HepG2 (cell line): ENCODE results near the gene FILIP1. TPM values are rescaled to one million over a fixed set of nuclear protein-coding genes. Genes with fewer than 3 reads are reported as not detected.

Source experiments
- ATAC-seq: fragments of 200-7000 bp; cut with Tn5 transposase; 3 replicates; pipeline ENCODE4 v1.9.1; 2020; ENCODE audit warnings: mild to moderate bottlenecking, moderate library complexity
- BruUV-seq: library from RNA; stranded (reverse); fragments of 400-500 nt; replicated peaks from 2 replicates; lab custom pipeline; 2021; lab: Mats Ljungman, UMichigan
- CTCF ChIA-PET: fragments of 300-600 bp; formaldehyde crosslinking; extraction: SDS; loops from one replicate; lab custom pipeline; 2021; ENCODE audit warnings: low total read pairs, inconsistent platforms, low intra/inter-chr PET ratio; lab: Yijun Ruan, JAX
- POLR2A ChIA-PET: fragments of 350-600 bp; sonication (Branson Sonifier 250); formaldehyde crosslinking; loops from one replicate; lab custom pipeline; 2020; ENCODE audit warnings: antibody characterized with exemption, inconsistent platforms; lab: Yijun Ruan, JAX
- DNase-seq: peaks from one replicate; pipeline ENCODE4 v3.0.0-alpha.2; 2015; ENCODE audit warnings: low spot score
- FAIRE-seq: peaks from 3 replicates; lab custom pipeline; 2011; peaks lifted over from hg19 to GRCh38; lab: Jason Lieb, UNC
- H2AFZ ChIP-seq: one replicate; pipeline ENCODE4 v1.6.1; 2011; ENCODE audit warnings: low read length, inconsistent platforms
- H3K27ac ChIP-seq: fragments of 300-600 bp; 3 replicates; pipeline ENCODE4 v1.8.0; 2011; ENCODE audit warnings: mixed run types, mild to moderate bottlenecking, mixed read lengths, low read length, inconsistent platforms; ENCODE audit not compliant: insufficient read depth; ENCODE audit errors: extremely low read length
- H3K27me3 ChIP-seq, 2 experiments: fragments of 200-600 bp in 1 of 2; 2 replicates in 1 of 2; 3 replicates in 1 of 2; pipeline versions ENCODE4 v1.6.0 to v1.8.0; 2011; ENCODE audit warnings: low read length in 2 of 2, mild to moderate bottlenecking in 2 of 2, moderate library complexity in 2 of 2, inconsistent platforms in 1 of 2; ENCODE audit not compliant: insufficient read depth in 2 of 2, control insufficient read depth in 1 of 2
- H3K36me3 ChIP-seq, 2 experiments: fragments of 200-600 bp in 1 of 2; replicated peaks in 1 of 2; 2 replicates in 1 of 2; 3 replicates in 1 of 2; pipeline versions ENCODE4 v1.5.1 to v1.8.0; 2011; ENCODE audit warnings: low read length in 2 of 2, inconsistent platforms in 1 of 2; ENCODE audit not compliant: insufficient read depth in 2 of 2, control insufficient read depth in 1 of 2
- H3K4me1 ChIP-seq: 2 replicates; pipeline ENCODE4 v1.5.1; 2012; ENCODE audit warnings: low read length, inconsistent platforms; ENCODE audit not compliant: insufficient read depth
- H3K4me2 ChIP-seq: 2 replicates; pipeline ENCODE4 v1.6.0; 2011; ENCODE audit warnings: low read depth, low read length, inconsistent platforms
- H3K4me3 ChIP-seq, 3 experiments: fragments of 200-600 bp in 1 of 3; sonication (generic), shearing (Covaris generic) in 1 of 3; replicated peaks in 1 of 3; 2 replicates each; pipeline ENCODE4 v1.5.1; 2011 to 2016; ENCODE audit warnings: low read length in 3 of 3, inconsistent platforms in 2 of 3, low read depth in 2 of 3, mild to moderate bottlenecking in 2 of 3, control low read depth in 1 of 3, mixed read lengths in 1 of 3; ENCODE audit not compliant: insufficient read depth in 1 of 3
- H3K79me2 ChIP-seq: one replicate; pipeline ENCODE4 v1.6.1; 2011; ENCODE audit warnings: low read length, inconsistent platforms; ENCODE audit not compliant: insufficient read depth
- H3K9ac ChIP-seq: 2 replicates; pipeline ENCODE4 v1.6.0; 2011; ENCODE audit warnings: mild to moderate bottlenecking, low read depth, low read length, inconsistent platforms; ENCODE audit not compliant: insufficient read depth
- H3K9me3 ChIP-seq: 2 replicates; pipeline ENCODE4 v1.5.1; 2012; ENCODE audit warnings: mild to moderate bottlenecking, low read length
- H4K20me1 ChIP-seq: 2 replicates; pipeline ENCODE4 v1.6.0; 2011; ENCODE audit warnings: inconsistent platforms, mild to moderate bottlenecking, low read length, moderate library complexity; ENCODE audit not compliant: insufficient read depth
- ERF ChIP-seq: IDR thresholded peaks from 2 replicates; pipeline ENCODE4 v1.6.1; 2018; ENCODE audit warnings: missing biosample characterization, missing genetic modification reagents
- MAFK ChIP-seq, 2 experiments: IDR thresholded peaks in 1 of 2; conservative IDR thresholded peaks in 1 of 2; 2 replicates each; pipeline ENCODE4 v1.6.1; 2011; ENCODE audit warnings: improper control_type of control experiment in 2 of 2, low read length in 2 of 2
- TSC22D2 ChIP-seq: sonication (generic); formaldehyde crosslinking; IDR thresholded peaks from 2 replicates; pipeline ENCODE4 v1.5.1; 2020; ENCODE audit warnings: missing genetic modification reagents, mild to moderate bottlenecking, borderline replicate concordance
- WGBS: methylation state at CpG from one replicate; pipeline ENCODE4 v1.1.6; 2017; ENCODE audit warnings: low lambda C conversion rate; 5-methylcytosine and 5-hydroxymethylcytosine counted together
- in situ Hi-C: cut with HindIII; loops from 2 replicates; pipeline ENCODE4 v1.10.0; 2017; ENCODE audit warnings: low pct_unique_long_range_greater_than_20kb; ENCODE audit not compliant: extremely low pct_ligation_motif_present
- intact Hi-C: fragments of 100-400 bp; cut with micrococcal nuclease; formaldehyde crosslinking; loops from one replicate; pipeline ENCODE4 v1.10.0; 2022; ENCODE audit not compliant: unreplicated experiment
- polyA plus RNA-seq, 8 experiments: library from polyadenylated mRNA; depleted of rRNA in 3 of 8; stranded (reverse) in 7 of 8; unstranded in 1 of 8; fragments of >200 nt; fragmentation: Illumina TruSeq in 4 of 8; extraction: Trizol in 4 of 8; gene quantifications; 2 replicates each; pipeline versions ENCODE4 v1.2.1 to v1.2.3, GENCODE V29; 2011 to 2016; ENCODE audit warnings: low read depth in 4 of 8, missing spikeins in 1 of 8, mixed read lengths in 1 of 8; ENCODE audit not compliant: insufficient read depth in 1 of 8
- total RNA-seq, 5 experiments: library from RNA; depleted of rRNA; stranded (reverse); fragments of >200 nt; fragmentation: Illumina TruSeq; extraction: Trizol; gene quantifications; 2 replicates each; pipeline ENCODE4 v1.2.3, GENCODE V29; 2016; ENCODE audit warnings: low read depth in 1 of 5

The FILIP1 gene
- total and polyA plus RNA-seq, 2 of the 13 experiments (the other 11 are each of a cell fraction or from before 2014, with no cell fraction given), result not detected

DNA sequence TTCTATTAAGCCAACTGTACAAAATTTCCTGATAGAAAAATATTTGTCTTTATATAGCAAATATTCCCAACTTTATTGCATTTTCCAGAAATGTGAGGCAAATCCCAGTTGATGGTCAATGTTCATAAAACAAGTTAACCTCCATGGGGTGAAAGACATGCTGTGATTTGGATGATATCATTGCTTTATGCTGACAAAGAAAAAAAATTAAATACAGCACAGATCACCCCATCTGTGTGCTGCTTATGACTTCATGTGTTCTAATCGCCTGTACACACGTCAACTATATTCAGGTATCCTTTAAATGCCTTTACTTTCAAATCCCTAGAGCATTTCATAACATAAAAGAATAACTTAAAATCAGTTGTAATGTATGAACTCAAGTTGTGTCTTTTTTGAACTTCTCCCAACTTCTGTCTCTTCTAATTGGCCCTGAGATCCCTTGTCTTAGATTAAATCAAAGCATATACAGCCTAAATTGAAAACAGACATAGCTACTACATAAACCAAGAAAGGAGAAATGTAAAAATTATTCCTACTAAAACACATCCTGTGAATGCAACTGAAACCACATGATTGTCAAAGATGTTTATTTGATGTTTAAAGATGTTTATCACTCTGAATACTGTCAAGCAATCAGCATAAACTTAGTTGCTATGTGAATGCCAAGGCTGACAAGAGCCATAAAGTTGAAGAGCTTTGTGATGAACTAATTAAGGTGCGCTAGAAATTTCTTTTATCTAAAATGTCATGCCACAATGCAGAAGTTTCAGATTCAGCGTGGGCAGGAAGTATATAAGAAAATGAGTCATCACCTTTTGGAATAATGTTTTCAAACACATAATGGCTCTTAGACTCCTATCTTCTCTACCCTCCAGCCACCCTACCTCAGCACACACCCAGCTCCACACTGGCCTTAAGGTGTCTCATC is 68.7 kb downstream of the FILIP1 start:
- Histone ChIP-seq H3K4me3 (no peak overlapping the region), H3K27ac (no peak overlapping the region), H3K9ac (no peak overlapping the region), H3K79me2 (no peaks in the 10 kb centered on the region), H3K4me2 (no peak overlapping the region), H4K20me1 (no peaks in the 10 kb centered on the region), H3K27me3 (no peaks in the 10 kb centered on the region), H2AFZ (no peak overlapping the region), H3K9me3 (no peaks in the 10 kb centered on the region), H3K36me3 (no peaks in the 10 kb centered on the region), H3K4me1 (no peaks in the 10 kb centered on the region)
- ChIA-PET CTCF (no interaction called here), POLR2A (no interaction called here)
- no TSS peak for BruUV-seq
- DNase-seq, result no peak
- ATAC-seq, result no peak
- FAIRE-seq, result no peak
- in situ Hi-C loops, result no loop called here
- no peak for TF ChIP-seq TSC22D2
- TF ChIP-seq MAFK (conservative IDR thresholded peaks at IDR 0.05 in 1 of 2, IDR thresholded peaks at IDR 0.05 in 1 of 2; ENCODE audit: low read length in 2 of 2), result peak in 1 of 2 experiments; percentile 59; a peak in 2 of 4 replicates
- intact Hi-C loops, result no loop called here
- WGBS, result 22% methylated on average over 4 of the region's 4 CpGs

- no peak overlapping the region for H3K27ac ChIP-seq
- no peaks in the 10 kb centered on the region for H3K4me1 ChIP-seq
- H3K4me2 ChIP-seq, result no peak overlapping the region
- intact Hi-C loops, result no loop called here
- ATAC-seq, result no peak
- no TSS peak for BruUV-seq
- no peaks in the 10 kb centered on the region for H3K27me3 ChIP-seq
- no peak for DNase-seq
- no peak for FAIRE-seq
- no peak overlapping the region for H2AFZ ChIP-seq
- H3K9me3 ChIP-seq, result no peaks in the 10 kb centered on the region
- POLR2A ChIA-PET, result no interaction called here
- no peak for TF ChIP-seq ERF (CRISPR knock-in tag)
- CTCF ChIA-PET, result no interaction called here
- in situ Hi-C loops, result no loop called here
- WGBS, result 61% methylated on average over 8 of the region's 8 CpGs
- no peaks in the 10 kb centered on the region for H4K20me1 ChIP-seq
- no peaks in the 10 kb centered on the region for H3K79me2 ChIP-seq
- H3K4me3 ChIP-seq, result no peak overlapping the region
- H3K9ac ChIP-seq, result no peak overlapping the region
- H3K36me3 ChIP-seq, result no peaks in the 10 kb centered on the region
Measured at GRCh38 chr6:75423386-75423785, 70.2 kb downstream of the FILIP1 start.
